NOMO-1 treated with dmso at 0.1 percent for 144 hours (cell line): ENCODE data around the gene NDUFS5.
"Not testable (repeated sequence)": the region's sequence is repeated elsewhere in the genome, so short reads cannot be mapped to it uniquely, and the experiment has no call there.

Source experiments
- DNase-seq: peaks from one replicate; lab custom pipeline; 2025; ENCODE audit not compliant: unreplicated experiment; lab: John Stamatoyannopoulos, UW

Gene NDUFS5

GRCh38 chr1:39061951-39062350 is 35.8 kb downstream of the NDUFS5 start:
- no peak for DNase-seq

DNA sequence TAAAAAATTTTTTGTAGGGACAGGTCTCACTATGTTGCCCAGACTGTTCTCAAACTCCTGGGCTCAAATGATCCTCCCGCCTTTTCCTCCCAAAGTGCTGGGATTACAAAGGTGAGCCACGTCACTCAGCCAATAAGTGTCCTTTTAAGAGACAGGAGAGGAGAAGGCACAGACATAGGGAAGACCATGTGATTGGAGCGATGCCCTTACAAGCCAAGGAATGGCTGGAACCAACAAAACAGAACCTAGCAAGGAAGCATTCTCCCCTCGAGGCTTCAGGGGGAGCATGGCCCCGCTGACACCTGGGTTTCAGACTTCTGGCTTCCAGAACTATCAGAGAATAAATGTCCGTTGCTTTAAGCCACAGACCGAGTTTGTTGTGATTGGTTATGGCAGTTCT is 37.0 kb downstream of the NDUFS5 start:
- DNase-seq: no peak

DNA sequence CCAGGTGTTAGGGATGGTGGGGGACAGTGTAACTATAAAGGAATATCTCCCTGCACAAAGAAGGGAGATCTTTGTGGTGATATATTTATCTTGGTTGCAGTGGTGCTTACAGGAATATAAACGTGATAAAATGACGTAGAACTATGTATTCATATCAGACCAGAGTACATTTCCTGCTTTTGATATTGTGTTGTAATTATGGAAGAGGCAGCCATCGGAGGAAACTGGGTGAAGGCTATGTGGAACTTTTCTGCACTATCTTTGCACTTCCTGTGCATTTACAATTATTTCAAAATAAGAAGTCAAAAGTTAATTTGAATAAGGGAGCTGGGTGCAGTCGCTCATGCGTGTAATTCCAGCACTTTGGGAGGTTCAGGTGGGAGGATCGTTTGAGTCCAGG is 37.6 kb downstream of the NDUFS5 start:
- DNase-seq: no peak

DNA sequence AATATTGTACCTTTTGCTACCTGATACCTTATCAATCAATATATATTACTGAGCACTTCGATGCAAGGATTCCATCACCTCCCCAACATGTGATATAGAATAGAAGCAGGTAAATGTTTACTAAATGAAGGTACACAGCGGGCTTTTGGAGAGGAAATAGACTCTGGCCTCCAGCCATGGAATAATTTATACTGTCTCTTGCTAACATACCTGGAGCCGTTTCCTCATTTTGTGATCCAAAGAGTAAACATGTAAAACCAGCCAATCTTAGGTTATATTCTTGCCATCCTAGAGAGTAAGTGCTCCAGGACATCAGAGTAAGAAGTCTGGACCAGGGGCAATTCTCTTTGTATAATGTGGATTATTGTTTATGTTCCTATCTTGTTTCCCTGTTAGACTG is 39.4 kb downstream of the NDUFS5 start:
- no peak for DNase-seq

GRCh38 chr1:39068227-39068626 is 42.1 kb downstream of the NDUFS5 start:
- DNase-seq: not testable (repeated sequence)

DNA sequence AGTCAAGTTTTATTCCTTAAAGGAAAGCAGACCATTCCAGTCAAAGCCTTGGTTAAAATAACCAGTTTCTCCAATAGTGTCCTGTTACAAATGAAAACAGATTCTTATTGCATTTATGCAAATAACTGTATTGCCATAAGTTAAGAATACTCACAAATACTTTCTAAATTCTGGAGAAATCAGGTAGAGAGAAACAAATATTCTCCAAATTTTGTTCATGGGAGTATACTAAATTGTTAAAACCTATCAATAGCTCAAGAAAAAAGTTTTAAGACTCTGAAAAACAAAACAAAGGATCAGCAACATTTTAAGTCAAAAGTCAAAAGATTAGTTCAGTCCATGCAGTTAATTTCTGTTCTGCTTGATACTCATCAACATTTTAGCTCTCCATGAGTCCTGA is 45.4 kb downstream of the NDUFS5 start:
- DNase-seq: not testable (repeated sequence)

DNA sequence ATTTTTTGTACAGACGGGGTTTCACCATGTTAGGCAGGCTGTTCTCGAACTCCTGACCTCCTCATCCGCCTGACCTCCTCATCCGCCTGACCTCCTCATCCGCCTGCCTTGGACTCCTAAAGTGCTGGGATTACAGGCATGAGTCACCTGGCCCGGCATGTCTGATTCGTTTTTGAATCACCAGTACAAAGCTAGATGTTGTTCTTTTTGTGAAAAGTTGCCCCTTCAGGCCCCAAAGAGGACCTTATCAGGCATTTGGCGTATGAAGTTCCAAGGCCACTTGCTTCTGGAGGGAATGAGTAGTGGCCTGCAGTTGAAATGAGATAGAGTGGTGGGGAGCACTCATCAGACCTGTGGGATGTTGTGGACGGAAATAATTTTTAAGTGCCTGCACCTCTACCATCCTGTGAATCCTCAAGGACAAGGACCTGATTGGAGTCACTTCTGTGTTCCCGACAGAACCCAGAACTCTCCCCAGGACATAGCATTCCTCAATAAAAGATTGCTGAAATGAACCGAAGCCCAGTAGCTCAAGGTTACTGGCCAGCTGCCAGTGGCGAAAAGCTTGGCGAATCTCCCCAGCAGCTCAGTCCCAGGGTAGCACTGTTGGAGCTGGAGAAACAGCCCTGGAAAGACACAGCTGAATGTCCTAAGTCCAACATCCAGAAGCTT is 50.1 kb downstream of the NDUFS5 start:
- DNase-seq: no peak

- no peak for DNase-seq
Measured at GRCh38 chr1:39076799-39077148, 50.6 kb downstream of the NDUFS5 start.

DNA sequence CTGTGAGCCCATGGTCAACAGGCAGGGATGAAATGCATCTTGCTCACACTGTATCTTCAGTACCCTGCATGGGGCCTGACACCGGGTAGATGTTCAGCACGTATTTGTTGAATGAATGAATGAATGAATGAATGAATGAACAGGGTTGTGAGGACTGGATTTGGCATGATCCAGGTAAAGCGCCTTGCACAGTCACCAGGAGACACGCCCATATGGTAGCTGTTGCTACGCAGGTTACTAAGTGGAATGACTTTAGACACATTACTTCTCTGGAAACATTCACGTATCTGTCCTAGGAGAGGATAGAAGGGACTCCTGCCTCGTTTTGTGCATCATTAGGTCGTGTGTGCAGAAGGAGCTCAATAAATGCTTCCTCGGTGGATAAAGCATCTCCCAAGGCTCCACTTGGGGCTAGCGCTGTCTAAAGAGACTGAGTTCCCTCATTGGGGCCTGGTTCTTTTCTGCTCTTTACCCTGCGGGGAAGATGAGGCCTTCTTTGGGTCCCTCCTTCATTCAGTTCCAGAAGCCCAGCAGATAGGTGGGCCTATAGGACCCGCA is 54.2 kb downstream of the NDUFS5 start:
- no peak for DNase-seq

DNA sequence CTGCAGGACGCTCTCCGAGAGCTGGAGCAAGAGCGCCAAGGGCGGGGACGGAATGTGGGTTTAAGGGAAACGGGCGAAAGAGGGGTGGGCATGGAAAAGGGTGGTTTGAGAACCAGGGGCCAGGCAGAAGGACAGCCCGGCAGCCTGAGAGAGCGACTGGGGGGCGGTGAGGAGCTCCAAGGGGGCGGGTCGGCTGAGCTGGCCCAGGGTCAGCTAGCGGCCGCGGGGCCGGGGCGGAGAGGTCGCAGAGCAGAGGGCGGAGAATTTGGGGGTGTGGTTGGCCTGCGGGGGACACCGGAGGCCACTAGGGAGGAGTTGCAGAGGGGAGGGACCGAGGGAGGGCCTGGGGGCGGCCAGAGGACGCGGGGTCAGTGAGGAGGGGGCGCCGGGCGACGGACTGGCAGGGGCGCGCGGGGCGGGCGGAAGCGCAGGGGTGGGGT is 54.7 kb downstream of the NDUFS5 start:
- no peak for DNase-seq

- no peak for DNase-seq
Measured at GRCh38 chr1:39081271-39082009, 55.3 kb downstream of the NDUFS5 start.

GRCh38 chr1:39082010-39082799 is 56.1 kb downstream of the NDUFS5 start:
- DNase-seq: no peak

DNA sequence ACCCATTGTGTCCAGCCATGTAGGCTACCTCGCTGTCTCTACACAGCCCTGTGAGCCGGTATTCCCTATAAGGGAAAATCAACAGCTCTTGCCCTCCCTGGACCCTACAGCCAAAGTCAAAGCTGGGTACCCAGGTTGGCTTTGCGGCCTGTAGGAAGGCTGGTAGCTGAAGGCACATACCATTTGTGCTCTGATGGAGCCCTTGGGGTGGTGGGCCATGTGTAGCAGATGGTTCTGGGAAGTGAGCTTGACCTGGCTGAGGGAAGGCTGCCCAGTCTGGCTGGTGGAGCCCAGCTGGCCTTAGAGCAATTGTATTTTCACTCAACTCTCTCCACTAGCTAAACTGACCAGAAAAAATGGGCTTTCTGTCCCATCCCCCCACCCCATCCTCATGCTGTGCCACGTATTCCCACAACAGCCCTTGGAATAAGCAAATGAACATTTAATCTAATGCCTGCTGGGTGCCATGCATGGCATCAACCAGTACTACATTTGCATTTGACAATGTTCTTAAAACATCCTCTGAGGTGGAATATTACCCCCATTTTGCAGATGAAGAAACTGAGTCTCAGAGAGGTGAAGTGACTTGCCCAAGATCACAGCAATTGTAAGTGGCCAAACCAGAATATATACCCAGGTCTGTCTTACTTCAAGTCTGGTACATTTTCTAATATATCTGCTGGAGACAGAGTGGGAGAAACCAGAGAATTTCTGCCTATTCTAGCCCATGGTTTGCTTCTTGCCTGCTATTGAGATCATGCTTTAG is 56.8 kb downstream of the NDUFS5 start:
- no peak for DNase-seq

DNA sequence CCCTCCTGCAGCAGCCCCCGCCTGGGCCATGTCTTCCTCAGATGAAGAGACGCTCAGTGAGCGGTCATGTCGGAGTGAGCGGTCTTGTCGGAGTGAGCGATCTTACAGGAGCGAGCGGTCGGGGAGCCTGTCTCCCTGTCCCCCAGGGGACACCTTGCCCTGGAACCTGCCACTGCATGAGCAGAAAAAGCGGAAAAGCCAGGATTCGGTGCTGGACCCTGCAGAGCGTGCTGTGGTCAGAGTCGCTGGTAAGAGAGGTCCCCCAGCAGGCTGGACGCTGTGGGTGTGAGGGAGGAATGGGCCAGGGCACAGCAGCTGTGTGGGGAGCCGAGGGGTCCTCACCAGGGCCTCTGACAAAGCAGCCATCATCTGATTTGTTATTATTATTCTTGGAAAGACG is 58.0 kb downstream of the NDUFS5 start:
- no peak for DNase-seq
